ENCODE results near the gene EFHC1. TPM values are rescaled to one million over a fixed set of nuclear protein-coding genes. Genes with fewer than 3 reads are reported as not detected.

EFHC1 gene
- total RNA-seq, 1 experiment from 2014 or later = 24.6 TPM

DNA sequence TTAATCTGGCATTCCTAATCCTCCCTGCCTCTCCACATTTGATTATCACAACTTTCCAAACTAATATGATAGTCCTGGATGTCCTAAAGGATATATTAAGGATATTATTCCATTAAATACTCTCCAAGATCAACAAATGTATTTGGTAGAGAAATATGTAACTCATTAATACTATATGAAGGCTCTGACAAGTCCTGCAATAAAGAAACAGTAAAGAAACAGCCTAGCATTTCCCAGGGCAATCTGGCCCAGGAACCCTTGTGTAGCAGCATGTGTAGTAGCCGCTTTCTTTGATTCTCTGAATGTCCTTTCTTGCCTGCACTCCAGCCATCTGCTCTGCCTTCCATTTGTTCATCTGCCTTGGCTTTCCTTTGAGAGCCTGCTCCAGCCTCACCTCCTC is 133.0 kb downstream of the EFHC1 start:
- H3K4me3 ChIP-seq (ENCODE audit: low read depth in 2 of 2, low read length in 2 of 2) = no peak overlapping the region
- H3K9me3 ChIP-seq (ENCODE audit: control insufficient read depth, insufficient read depth, low read depth, low read length) = no peaks in the 10 kb centered on the region
- DNase-seq (ENCODE audit: low read depth, low spot score) = no peak
- in situ Hi-C loops (cut with HindIII; ENCODE audit: low pct_unique_long_range_greater_than_20kb, low sequenced_read_pairs) = no loop called here
- H3K36me3 ChIP-seq (ENCODE audit: control insufficient read depth, insufficient read depth, low read length) = no peaks in the 10 kb centered on the region; the same call in 1 of the 2 replicates
- no peaks in the 10 kb centered on the region for H3K27me3 ChIP-seq (ENCODE audit: control insufficient read depth, insufficient read depth, low read length)
- H3K4me1 ChIP-seq (ENCODE audit: control insufficient read depth, insufficient read depth, low read length) = peaks cover 74% of the 10 kb centered on the region
- no peak for ATAC-seq
- ChIA-PET CTCF (no interaction called here), POLR2A (interaction anchor here (0.6 kb wide), 2 partner anchors 18 to 1287 kb away, joined by 3 to 5 read pairs; no protein-coding TSS in a partner anchor)
- TF ChIP-seq SIN3A (IDR thresholded peaks at IDR 0.05; ENCODE audit: borderline replicate concordance, insufficient read depth, low read depth, low read length) = no peak
- TF ChIP-seq TCF7L2 (IDR thresholded peaks at IDR 0.05; ENCODE audit: low read depth, low read length) = no peak
- no peak for TF ChIP-seq POLR2AphosphoS5 (IDR thresholded peaks at IDR 0.05; ENCODE audit: low read depth, low read length)
- TF ChIP-seq, protein P1, sequence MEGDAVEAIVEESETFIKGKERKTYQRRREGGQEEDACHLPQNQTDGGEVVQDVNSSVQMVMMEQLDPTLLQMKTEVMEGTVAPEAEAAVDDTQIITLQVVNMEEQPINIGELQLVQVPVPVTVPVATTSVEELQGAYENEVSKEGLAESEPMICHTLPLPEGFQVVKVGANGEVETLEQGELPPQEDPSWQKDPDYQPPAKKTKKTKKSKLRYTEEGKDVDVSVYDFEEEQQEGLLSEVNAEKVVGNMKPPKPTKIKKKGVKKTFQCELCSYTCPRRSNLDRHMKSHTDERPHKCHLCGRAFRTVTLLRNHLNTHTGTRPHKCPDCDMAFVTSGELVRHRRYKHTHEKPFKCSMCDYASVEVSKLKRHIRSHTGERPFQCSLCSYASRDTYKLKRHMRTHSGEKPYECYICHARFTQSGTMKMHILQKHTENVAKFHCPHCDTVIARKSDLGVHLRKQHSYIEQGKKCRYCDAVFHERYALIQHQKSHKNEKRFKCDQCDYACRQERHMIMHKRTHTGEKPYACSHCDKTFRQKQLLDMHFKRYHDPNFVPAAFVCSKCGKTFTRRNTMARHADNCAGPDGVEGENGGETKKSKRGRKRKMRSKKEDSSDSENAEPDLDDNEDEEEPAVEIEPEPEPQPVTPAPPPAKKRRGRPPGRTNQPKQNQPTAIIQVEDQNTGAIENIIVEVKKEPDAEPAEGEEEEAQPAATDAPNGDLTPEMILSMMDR (IDR thresholded peaks at IDR 0.05) = no peak
- TF ChIP-seq, protein P2, sequence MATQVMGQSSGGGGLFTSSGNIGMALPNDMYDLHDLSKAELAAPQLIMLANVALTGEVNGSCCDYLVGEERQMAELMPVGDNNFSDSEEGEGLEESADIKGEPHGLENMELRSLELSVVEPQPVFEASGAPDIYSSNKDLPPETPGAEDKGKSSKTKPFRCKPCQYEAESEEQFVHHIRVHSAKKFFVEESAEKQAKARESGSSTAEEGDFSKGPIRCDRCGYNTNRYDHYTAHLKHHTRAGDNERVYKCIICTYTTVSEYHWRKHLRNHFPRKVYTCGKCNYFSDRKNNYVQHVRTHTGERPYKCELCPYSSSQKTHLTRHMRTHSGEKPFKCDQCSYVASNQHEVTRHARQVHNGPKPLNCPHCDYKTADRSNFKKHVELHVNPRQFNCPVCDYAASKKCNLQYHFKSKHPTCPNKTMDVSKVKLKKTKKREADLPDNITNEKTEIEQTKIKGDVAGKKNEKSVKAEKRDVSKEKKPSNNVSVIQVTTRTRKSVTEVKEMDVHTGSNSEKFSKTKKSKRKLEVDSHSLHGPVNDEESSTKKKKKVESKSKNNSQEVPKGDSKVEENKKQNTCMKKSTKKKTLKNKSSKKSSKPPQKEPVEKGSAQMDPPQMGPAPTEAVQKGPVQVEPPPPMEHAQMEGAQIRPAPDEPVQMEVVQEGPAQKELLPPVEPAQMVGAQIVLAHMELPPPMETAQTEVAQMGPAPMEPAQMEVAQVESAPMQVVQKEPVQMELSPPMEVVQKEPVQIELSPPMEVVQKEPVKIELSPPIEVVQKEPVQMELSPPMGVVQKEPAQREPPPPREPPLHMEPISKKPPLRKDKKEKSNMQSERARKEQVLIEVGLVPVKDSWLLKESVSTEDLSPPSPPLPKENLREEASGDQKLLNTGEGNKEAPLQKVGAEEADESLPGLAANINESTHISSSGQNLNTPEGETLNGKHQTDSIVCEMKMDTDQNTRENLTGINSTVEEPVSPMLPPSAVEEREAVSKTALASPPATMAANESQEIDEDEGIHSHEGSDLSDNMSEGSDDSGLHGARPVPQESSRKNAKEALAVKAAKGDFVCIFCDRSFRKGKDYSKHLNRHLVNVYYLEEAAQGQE (IDR thresholded peaks at IDR 0.05; ENCODE audit: insufficient read depth in 1 of 2, low read depth in 2 of 2, low read length in 1 of 2) = no peak
- intact Hi-C loops (cut with micrococcal nuclease; ENCODE audit: unreplicated experiment) = no loop called here
- H3K27ac ChIP-seq (ENCODE audit: low read length) = peak overlapping the region; percentile 91
- no TSS peak for BruUV-seq (replicated peaks)

DNA sequence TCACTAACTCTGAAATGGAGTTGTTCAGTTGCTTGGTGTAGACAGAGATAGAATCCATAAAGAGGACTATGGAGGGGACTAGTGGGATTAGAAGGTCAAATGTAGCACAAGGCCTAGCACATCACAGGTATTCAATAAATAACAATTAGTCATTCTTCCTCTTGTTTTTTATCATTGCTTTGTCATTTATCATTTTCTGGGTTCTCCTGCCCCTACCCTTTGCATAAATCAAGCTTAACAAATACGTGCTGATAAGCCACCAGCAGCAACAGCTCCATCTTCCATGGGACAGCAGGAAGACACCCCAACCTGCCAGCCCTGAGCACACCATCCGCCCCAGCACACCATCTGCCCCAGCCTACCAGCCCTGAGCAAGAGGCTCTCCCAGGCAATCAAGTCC is 133.6 kb downstream of the EFHC1 start:
- POLR2A ChIA-PET = no interaction called here
- in situ Hi-C loops (cut with HindIII; ENCODE audit: low pct_unique_long_range_greater_than_20kb, low sequenced_read_pairs) = no loop called here

More for the DNA sequence above, 133.6 kb downstream of the EFHC1 start:
- CTCF ChIA-PET = no interaction called here
- intact Hi-C loops (cut with micrococcal nuclease; ENCODE audit: unreplicated experiment) = no loop called here
- BruUV-seq (replicated peaks) = no TSS peak
- TF ChIP-seq, protein P1 (IDR thresholded peaks at IDR 0.05) = no peak
- TF ChIP-seq TCF7L2 (IDR thresholded peaks at IDR 0.05; ENCODE audit: low read depth, low read length) (no peak), SIN3A (IDR thresholded peaks at IDR 0.05; ENCODE audit: borderline replicate concordance, insufficient read depth, low read depth, low read length) (no peak), POLR2AphosphoS5 (IDR thresholded peaks at IDR 0.05; ENCODE audit: low read depth, low read length) (no peak)
- TF ChIP-seq, protein P2 (IDR thresholded peaks at IDR 0.05; ENCODE audit: insufficient read depth in 1 of 2, low read depth in 2 of 2, low read length in 1 of 2) = no peak
- Histone ChIP-seq H3K4me1 (ENCODE audit: control insufficient read depth, insufficient read depth, low read length) (peaks cover 70% of the 10 kb centered on the region), H3K36me3 (ENCODE audit: control insufficient read depth, insufficient read depth, low read length) (no peaks in the 10 kb centered on the region; the same call in 1 of the 2 replicates), H3K27me3 (ENCODE audit: control insufficient read depth, insufficient read depth, low read length) (no peaks in the 10 kb centered on the region), H3K9me3 (ENCODE audit: control insufficient read depth, insufficient read depth, low read depth, low read length) (no peaks in the 10 kb centered on the region), H3K4me3 (ENCODE audit: low read depth in 2 of 2, low read length in 2 of 2) (no peak overlapping the region), H3K27ac (ENCODE audit: low read length) (peak overlapping the region; percentile 91)
- ATAC-seq = no peak
- DNase-seq (ENCODE audit: low read depth, low spot score) = no peak

Measured in Panc1 (cell line).